GM19372 (cell line): Measurements from ENCODE around the gene NIPAL4.

Experiments
- ATAC-seq: cut with Tn5 transposase; IDR thresholded peaks from one replicate; pipeline ENCODE4 v1.9.1; 2021; ENCODE audit warnings: mild to moderate bottlenecking, low read depth, moderate library complexity; ENCODE audit not compliant: unreplicated experiment

NIPAL4 gene

DNA sequence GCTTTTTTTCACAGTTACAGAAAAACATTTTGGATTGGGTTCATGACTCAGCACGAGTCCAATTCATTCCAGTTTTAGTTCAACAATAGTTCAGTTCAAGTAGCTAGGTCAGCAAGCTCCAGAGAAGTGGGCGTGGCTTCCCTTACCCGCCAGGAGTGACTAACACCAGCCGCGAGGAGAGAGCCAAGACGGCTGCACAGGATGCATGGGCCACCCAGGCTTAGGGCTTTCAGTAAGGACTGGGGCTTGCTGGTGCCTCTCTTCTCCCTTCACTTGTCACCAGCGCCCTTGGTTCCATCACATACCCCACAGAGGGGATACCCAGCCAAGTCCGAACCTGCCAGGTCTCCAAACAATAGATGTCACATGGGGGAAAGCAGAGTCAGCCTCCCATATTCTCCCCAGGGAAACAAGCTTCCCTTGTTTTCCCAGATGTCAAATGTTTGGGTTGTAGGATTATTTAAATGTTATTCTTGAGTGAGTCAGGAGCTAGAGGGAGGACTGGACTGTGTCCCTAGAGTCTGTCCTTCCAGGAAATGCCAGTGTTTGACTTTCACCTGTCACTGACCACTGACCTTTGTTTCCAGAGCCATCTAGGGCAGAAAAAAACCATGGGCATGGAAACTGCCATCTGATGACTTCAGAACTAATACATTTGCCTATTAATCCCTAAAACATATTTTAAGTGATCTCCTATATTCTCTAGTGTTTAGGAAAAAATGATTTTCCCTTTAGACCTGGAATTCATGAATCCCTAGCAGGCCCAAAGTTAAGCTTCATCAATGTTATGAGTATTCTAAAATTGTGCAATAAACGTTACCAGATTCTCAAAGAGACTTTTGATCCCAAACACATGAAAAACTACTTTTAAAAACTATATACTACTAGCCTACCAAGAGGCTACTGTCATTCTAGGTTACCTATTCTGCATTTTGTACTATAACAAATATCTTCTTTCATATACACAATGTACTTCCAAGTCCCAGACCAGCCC is 51.9 kb downstream of the NIPAL4 start:
- no peak for ATAC-seq

DNA sequence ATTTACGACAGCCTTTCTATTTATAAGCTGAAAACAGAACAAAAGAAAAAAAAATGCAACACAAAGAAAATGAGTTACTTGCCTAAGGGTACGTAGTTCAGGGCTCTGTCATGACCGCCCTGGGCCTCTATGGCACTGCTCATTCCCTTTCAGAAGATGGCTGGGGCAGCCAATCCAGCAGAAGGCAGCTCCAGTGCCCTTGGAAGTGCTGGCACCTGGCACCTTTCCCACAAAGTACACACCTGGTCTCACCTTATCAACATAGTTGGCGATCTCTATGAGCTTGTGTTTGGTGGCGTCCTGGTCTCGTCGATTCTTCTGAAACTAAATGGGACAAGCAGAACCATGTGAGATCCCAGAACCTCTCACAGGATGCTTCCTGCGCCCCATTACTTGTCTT is 53.2 kb downstream of the NIPAL4 start:
- no peak for ATAC-seq

DNA sequence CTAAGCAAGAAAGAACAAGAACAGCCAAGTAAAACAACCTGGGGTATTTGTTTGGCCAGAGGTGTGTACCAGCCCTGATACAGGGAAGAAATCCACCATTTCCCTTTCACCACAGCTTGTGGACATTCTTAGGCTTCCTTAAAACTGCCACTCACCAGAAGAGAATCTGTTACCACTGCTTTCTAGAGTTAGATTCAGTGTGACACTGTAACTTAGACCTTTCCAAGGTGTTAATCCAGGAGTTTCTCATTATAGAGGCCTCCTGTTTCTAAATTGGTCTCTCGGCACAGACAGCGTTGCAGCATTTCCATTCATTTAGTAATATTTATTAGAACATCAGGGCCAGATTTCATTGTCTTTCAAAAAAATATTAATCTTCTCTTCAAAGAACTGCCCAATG is 55.0 kb downstream of the NIPAL4 start:
- no peak for ATAC-seq

DNA sequence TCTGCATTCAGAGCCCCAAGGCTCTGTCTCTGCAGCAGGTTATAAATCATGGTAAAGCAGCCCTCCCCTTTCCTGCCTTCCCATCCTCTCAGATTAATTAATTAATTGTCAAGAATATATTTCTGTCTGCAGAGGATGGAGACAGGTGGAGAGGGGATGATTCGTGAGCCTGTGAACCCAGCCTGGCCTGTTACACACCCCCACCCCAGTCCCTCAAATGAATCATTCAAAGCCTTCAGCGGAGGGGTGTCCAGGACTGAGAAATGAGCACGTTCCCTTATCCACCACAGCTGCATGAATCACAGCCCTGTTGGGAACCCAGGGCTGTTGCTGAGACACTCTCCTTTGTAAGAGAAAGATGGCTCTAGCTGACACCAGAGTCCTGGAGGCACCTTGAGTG is 56.0 kb downstream of the NIPAL4 start:
- ATAC-seq = no peak

DNA sequence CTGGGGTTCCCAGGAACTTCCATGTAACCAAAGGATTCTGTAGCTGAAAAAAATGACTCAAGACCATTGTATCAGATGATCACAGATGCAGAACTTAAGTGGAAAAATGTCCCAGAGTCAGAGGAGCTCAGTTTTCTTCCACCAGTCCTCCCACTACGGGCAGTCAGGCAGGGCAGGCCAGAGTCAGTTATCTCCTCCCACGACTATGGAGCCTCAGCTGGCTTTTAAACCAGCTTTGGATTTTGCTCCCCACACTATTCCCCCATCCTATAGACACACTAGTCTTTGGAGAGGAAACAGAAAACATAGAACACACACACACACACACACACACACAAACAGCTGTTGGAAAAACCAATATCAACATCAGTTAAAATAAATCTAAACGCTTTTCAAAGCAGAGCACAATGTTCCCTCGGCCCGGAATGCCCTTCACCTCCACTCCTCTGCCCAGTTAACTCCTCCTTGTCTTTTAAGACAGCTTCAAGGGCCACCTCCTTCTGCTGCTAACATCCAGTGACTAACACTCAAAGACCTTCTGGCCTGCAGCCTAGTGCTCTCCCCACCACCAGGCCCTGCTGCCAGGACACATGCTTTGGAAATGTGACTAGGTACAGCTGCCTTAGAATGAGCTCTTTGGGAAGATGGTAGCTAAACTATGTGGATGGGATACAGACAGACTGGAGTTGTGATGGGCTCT is 56.8 kb downstream of the NIPAL4 start:
- ATAC-seq = no peak

DNA sequence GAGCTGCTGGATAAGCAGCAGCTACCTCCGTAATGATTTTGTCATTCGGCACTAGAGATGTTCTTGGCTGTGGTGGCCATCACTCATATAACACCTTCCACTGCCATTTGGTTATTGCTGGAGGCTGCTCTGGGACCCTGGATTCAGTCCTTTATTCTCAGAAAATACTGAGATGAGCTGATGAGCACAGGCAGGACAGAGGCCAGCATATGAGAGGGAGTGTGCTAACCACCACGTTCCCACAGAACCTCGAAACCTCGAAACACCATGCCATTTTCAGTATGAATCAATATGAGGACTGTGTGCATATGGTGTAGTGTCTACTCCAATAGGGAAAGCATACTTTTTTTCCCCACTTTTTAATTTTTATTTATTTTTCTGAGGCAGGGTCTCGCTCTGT is 59.0 kb downstream of the NIPAL4 start:
- peak; percentile 52 for ATAC-seq

DNA sequence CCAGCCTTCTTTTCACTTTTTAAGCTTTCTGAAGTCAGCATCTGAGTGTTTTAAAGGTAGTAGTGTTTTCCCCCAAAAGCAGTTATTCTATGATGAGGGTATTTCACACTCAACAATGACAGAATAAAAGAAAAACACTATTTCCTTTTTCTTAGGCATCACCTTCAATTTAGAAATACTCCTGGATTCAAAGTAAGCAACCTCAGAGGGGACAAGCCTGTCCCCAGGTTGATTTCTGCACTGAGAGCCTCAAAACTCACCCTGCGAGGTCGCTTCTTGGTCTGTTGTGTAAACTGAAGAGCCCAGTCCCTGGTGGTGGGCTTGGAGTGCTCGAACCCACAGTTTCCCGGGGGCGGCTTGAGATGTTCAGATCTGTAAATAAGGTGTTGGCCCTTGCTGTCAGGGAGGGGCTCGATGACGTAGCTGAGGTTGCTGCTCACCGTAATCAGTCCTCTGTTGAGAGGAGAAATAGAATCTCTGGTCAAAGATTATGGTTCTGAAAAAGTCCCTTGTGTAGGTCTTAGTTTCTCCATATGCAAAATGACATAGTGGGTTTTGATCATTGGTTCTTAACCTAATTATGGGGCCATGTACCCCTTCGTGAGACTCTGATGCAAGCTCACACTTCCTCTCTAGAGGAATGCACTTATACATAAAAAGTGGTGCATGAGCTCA is 59.7 kb downstream of the NIPAL4 start:
- peak; percentile 75 for ATAC-seq

DNA sequence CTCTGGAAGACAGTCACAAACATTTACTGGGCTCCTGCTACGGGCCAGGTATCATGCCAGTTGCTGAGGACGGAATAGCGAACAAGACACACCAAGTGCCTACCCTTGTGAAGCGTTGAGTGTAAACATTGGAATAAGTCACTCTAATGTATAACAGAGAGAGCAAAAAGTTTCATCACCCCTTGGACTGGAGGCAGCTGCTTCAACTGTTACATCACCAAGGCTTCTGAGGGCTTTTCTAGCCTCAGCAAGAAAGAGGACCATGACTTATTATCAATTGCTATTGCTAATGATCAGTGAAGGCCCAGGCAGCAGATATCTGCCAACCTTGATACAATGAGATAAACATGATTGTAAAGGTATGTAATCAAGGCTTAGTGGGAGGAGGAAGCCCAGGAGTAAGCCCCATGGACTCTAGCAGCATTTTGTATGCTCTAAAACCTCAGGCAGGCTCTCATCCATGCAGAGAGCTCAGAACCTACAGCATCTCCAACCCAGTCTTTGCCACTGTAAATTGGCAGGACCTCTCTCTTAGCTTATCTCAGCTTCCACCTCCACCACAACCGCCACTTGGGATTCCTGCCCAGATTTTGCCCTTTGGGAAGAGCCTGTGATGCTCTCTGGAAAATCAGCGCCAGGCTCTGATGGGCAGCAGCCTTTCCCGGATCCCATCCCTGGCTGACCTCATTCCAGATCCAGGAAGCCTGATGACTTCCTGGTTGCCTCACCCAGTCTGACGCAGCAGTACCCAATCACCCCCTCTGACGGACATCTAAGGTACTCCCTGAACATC is 61.1 kb downstream of the NIPAL4 start:
- ATAC-seq = no peak

DNA sequence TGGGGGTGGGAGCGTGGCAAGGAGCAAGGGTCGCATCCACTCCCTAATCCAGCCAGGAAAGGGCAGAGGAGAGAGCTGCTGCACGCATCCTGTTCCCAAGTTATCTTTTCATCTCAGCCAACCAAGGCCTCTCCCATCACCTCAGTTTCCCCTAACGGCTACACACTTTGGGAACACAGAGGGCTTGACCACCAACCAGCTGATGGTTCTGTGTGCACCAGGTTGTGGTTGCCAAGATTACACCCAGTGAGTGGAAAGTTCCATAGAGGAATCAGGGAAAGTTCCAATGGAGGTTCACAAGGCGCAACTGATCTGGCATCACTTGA is 61.7 kb downstream of the NIPAL4 start:
- ATAC-seq = no peak

DNA sequence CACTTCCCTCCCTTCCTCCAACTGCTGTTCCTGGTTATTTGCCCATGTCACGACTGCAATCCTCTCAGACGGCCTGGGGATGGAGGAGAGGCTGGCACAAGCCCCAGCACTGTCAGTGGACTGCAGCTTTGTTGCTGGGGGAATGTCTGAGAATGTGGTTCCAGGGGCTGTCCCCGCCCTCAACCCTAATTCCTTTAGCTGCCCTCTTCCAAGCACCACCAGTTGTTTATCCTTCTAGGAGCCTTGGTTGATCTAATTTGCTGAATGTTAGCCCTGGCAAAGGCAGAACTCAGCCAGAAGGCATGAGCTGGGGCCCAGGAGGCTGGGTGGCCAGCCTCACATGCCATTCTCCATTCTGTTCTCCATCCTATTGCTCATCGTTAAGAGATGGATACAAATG is 64.0 kb downstream of the NIPAL4 start:
- ATAC-seq = no peak
